VCaP (cell line): Measurements from ENCODE around the gene PLD3.

Experiments
- H3K27ac ChIP-seq: fragments of 450-650 bp; 2 replicates; pipeline ENCODE4 v1.5.1; 2017
- CTCF ChIP-seq: fragments of 450-650 bp; conservative IDR thresholded peaks from 2 replicates; pipeline ENCODE4 v1.5.1; 2017; ENCODE audit warnings: mild to moderate bottlenecking, moderate library complexity

Gene PLD3

GRCh38 chr19:40348125-40348913, at the start of gene PLD3, which contains the start of gene C19orf47:
TSS of gene PLD3 (plus strand) at chr19:40348695. CDS start at chr19:40366484, 17,789 bp downstream.
TSS of gene C19orf47 (minus strand) at chr19:40348397. CDS start at chr19:40341857, 6,540 bp downstream.
- no peak for TF ChIP-seq CTCF
- peak within 1 kb of the TSS; percentile 66 for H3K27ac ChIP-seq

- peak overlapping the region; percentile 79; the same call in 1 of the 2 replicates for H3K27ac ChIP-seq
- no peak for TF ChIP-seq CTCF
Measured at GRCh38 chr19:40300668-40301067, 47.8 kb upstream of the PLD3 start.

- H3K27ac ChIP-seq = peak overlapping the region; percentile 79
- no peak for TF ChIP-seq CTCF
Measured at GRCh38 chr19:40302224-40303011, 46.1 kb upstream of the PLD3 start.

- H3K27ac ChIP-seq = peak overlapping the region; percentile 79
- 0 out of 2 replicates have a peak, but pooled peaks have one; percentile 5 for TF ChIP-seq CTCF
Measured at GRCh38 chr19:40303765-40304164, 44.7 kb upstream of the PLD3 start.

- H3K27ac ChIP-seq = peak overlapping the region; percentile 79
- TF ChIP-seq CTCF = no peak
Measured at GRCh38 chr19:40304306-40304705, 44.2 kb upstream of the PLD3 start.

GRCh38 chr19:40305403-40305802, 43.1 kb upstream of the PLD3 start:
- peak; percentile 93 for TF ChIP-seq CTCF
- peak overlapping the region; percentile 79 for H3K27ac ChIP-seq

- no peak overlapping the region for H3K27ac ChIP-seq
- no peak for TF ChIP-seq CTCF
Measured at GRCh38 chr19:40309666-40310065, 38.8 kb upstream of the PLD3 start.
